Ovary (tissue), 9 donors: Measurements from ENCODE around the gene SUOX. TPM values are rescaled to one million over a fixed set of nuclear protein-coding genes. Genes with fewer than 3 reads are reported as not detected.
A peak's percentile ranks its signal among the peaks of the same experiment; 100 is the strongest.
"Not testable (repeated sequence)": the region's sequence is repeated elsewhere in the genome, so short reads cannot be mapped to it uniquely, and the experiment has no call there.

Experiments
- DNase-seq, 5 donors: peaks; one replicate each; pipeline ENCODE4 v3.0.0-alpha.2; 2019 to 2020
- H3K27ac ChIP-seq, 2 donors: fragments of 200-600 bp; one replicate each; pipeline versions ENCODE4 v1.5.1 to v1.8.0; 2019 to 2022
- H3K27me3 ChIP-seq: fragments of 200-600 bp; one replicate; pipeline ENCODE4 v1.8.0; 2022
- H3K36me3 ChIP-seq: fragments of 200-600 bp; sonication (generic); one replicate; pipeline ENCODE4 v1.5.1; 2019
- H3K4me1 ChIP-seq: one replicate; pipeline ENCODE4 v1.8.1; 2013; ENCODE audit warnings: mild to moderate bottlenecking, moderate library complexity; ENCODE audit not compliant: insufficient read depth
- H3K4me3 ChIP-seq: fragments of 200-600 bp; sonication (generic); one replicate; pipeline ENCODE4 v1.5.1; 2017
- H3K9me3 ChIP-seq, 2 donors: fragments of 200-600 bp in 1 of 2; sonication (generic) in 1 of 2; one replicate each; pipeline versions ENCODE4 v1.5.1 to v1.8.1; 2013 to 2019; ENCODE audit warnings: mild to moderate bottlenecking in 1 of 2, moderate library complexity in 1 of 2
- CTCF ChIP-seq, 3 donors: fragments of 450-650 bp in 2 of 3; fragments of 200-600 bp in 1 of 3; IDR thresholded peaks; one replicate each; pipeline versions ENCODE4 v1.5.1 to v1.8.0; 2016 to 2022; ENCODE audit warnings: antibody characterized with exemption in 3 of 3, mild to moderate bottlenecking in 1 of 3
- EP300 ChIP-seq: sonication (generic); formaldehyde crosslinking; IDR thresholded peaks from one replicate; pipeline ENCODE4 v1.6.1; 2017; ENCODE audit warnings: antibody characterized with exemption
- POLR2A ChIP-seq: fragments of 450-650 bp; IDR thresholded peaks from one replicate; pipeline ENCODE4 v1.6.1; 2017; ENCODE audit warnings: antibody characterized with exemption, mild to moderate bottlenecking, moderate library complexity
- WGBS, 3 donors: extraction: QIAGEN DNeasy Blood & Tissue Kit in 1 of 3; methylation state at CpG; one replicate each; pipeline versions ENCODE4 v1.1.5 to v1.1.7; 2013 to 2017; 5-methylcytosine and 5-hydroxymethylcytosine counted together
- intact Hi-C, 4 donors: fragments of 100-400 bp; cut with DNase I; formaldehyde crosslinking; loops; one replicate each; pipeline versions ENCODE4 v1.11.0 to v1.15.1; 2022 to 2023
- polyA plus RNA-seq, 2 donors: library from polyadenylated mRNA; stranded (reverse); fragments of 200-250 nt in 1 of 2; fragments of 350-450 nt in 1 of 2; fragmentation: Illumina TruSeq in 1 of 2; extraction: RNeasy Lipid Tissue Mini Kit (QIAGEN cat#74804) in 1 of 2; gene quantifications; one replicate each; pipeline ENCODE4 v1.2.3, GENCODE V29; 2013 to 2014
- total RNA-seq, 7 donors: library from RNA; depleted of rRNA in 2 of 7; stranded (reverse); fragments of >200 nt in 2 of 7; fragmentation: NEBNext Ultra II Directional in 3 of 7; extraction: Animal tissue kit (Norgen Biotek cat#: 25700) in 3 of 7; gene quantifications; one replicate each; pipeline versions ENCODE4 v1.1.0 to v1.2.4, GENCODE V29; 2016 to 2023
- donor health status: DM: no; HTN: no; CAD: no; lungs with moderate emphysema.
- donor health status: DM: no; HTN: no; CAD: no.
- donor health status: Bipolar disorder and iron deficiency.
- donor health status: DM: yes; HTN: yes; CAD: no.
- donor health status: DM: no; HTN: no; CAD: no.
- donor health status: DM: yes; HTN: yes; CAD: no.

Gene SUOX
- total and polyA plus RNA-seq, 9 donors, result 18.0 to 39.4 (median 31.9) TPM

GRCh38 chr12:55996201-55996714, 818 bp upstream of the SUOX start:
- intact Hi-C loops, result loop anchor here (2.0 to 10.0 kb wide), 3 partner anchors 41 to 49 kb away; partner anchors contain the start of gene RPS26 (in 3 of the 4)
- no peaks in the 10 kb centered on the region for H3K36me3 ChIP-seq
- TF ChIP-seq EP300 (no peak), CTCF (IDR thresholded peaks at IDR 0.05) (peak; percentile 68 to 84 (median 80)), POLR2A (no peak)

GRCh38 chr12:55997535-55997859, 421 bp downstream of the SUOX start:
- H3K9me3 ChIP-seq, result no peaks in the 10 kb centered on the region
- TF ChIP-seq EP300, result no peak
- no peak for TF ChIP-seq CTCF (IDR thresholded peaks at IDR 0.05)
- no peak for TF ChIP-seq POLR2A
- peak overlapping the region; percentile 7 to 71 for H3K27ac ChIP-seq
- peak overlapping the region; percentile 52 for H3K4me3 ChIP-seq
- intact Hi-C loops, result loop anchor here (2.0 to 10.0 kb wide), 3 partner anchors 40 to 47 kb away; partner anchors contain the start of gene RPS26 (in 3 of the 4)
- H3K4me1 ChIP-seq, result peaks cover 3% of the 10 kb centered on the region
- no peak for DNase-seq
- 0 to 1% (median 0%) methylated on average over 5 of the region's 5 CpGs for WGBS, 3 donors
- no peaks in the 10 kb centered on the region for H3K27me3 ChIP-seq
- H3K36me3 ChIP-seq, result no peaks in the 10 kb centered on the region

More at GRCh38 chr12:55996201-55996714, 818 bp upstream of the SUOX start:
- Histone ChIP-seq H3K4me1 (peaks cover 3% of the 10 kb centered on the region), H3K9me3 (no peaks in the 10 kb centered on the region), H3K4me3 (peak overlapping the region; percentile 52), H3K27ac (peak overlapping the region in 1 of 2 donors; percentile 80), H3K27me3 (no peaks in the 10 kb centered on the region)
- peak in 3 of 5 donors; percentile 35 to 65 (median 55) for DNase-seq
- WGBS, 3 donors, result 12 to 19% (median 13%) methylated on average over 14 of the region's 14 CpGs

GRCh38 chr12:55999522-55999921, 2.4 kb downstream of the SUOX start:
- H3K4me1 ChIP-seq, H3K27ac ChIP-seq, H3K36me3 ChIP-seq, DNase-seq, H3K27me3 ChIP-seq, H3K9me3 ChIP-seq, H3K4me3 ChIP-seq: not testable (repeated sequence)
- WGBS, 3 donors, result 70 to 76% (median 76%) methylated on average over 6 of the region's 6 CpGs
- intact Hi-C loops, result loop anchor here in 2 of 4 donors (5.0 to 10.0 kb wide), 2 partner anchors 38 to 45 kb away; partner anchors contain the start of gene RPS26 (in 1 of the 2)

GRCh38 chr12:55999999-56000540, 3.0 kb downstream of the SUOX start:
- not testable (repeated sequence) for H3K36me3 ChIP-seq, H3K4me1 ChIP-seq, DNase-seq, H3K27me3 ChIP-seq, H3K9me3 ChIP-seq, H3K4me3 ChIP-seq, H3K27ac ChIP-seq
- intact Hi-C loops, result loop anchor here in 2 of 4 donors (5.0 to 10.0 kb wide), 2 partner anchors 37 to 45 kb away; partner anchors contain the start of gene RPS26 (in 1 of the 2)
- WGBS, 3 donors, result 90 to 91% (median 90%) methylated on average over 33 of the region's 33 CpGs

- no peaks in the 10 kb centered on the region for H3K27me3 ChIP-seq
- DNase-seq, result no peak
- H3K36me3 ChIP-seq, result no peaks in the 10 kb centered on the region
- H3K9me3 ChIP-seq, result no peaks in the 10 kb centered on the region
- peaks cover 2% of the 10 kb centered on the region for H3K4me1 ChIP-seq
- no peak overlapping the region for H3K27ac ChIP-seq
- WGBS, 3 donors, result 76 to 83% (median 83%) methylated on average over 7 of the region's 7 CpGs
- no peak for TF ChIP-seq CTCF (IDR thresholded peaks at IDR 0.05)
- no peak for TF ChIP-seq EP300
- no peak for TF ChIP-seq POLR2A
- H3K4me3 ChIP-seq, result no peak overlapping the region
- intact Hi-C loops, result no loop called here
These were observed 4.5 kb downstream of the SUOX start for GRCh38 chr12:56001487-56002100.

- intact Hi-C loops, H3K36me3 ChIP-seq, H3K27ac ChIP-seq, H3K27me3 ChIP-seq, H3K4me1 ChIP-seq, H3K4me3 ChIP-seq, H3K9me3 ChIP-seq, DNase-seq: not testable (repeated sequence)
- WGBS, 3 donors, result 68 to 82% (median 79%) methylated on average over 5 of the region's 5 CpGs
These were observed 6.3 kb downstream of the SUOX start for GRCh38 chr12:56003376-56003775.
